Hindlimb muscle (tissue), 1 donor: ENCODE data around the gene CAPN12. TPM values are rescaled to one million over a fixed set of nuclear protein-coding genes. Genes with fewer than 3 reads are reported as not detected.
A peak's percentile ranks its signal among the peaks of the same experiment; 100 is the strongest.
"Not testable (repeated sequence)": the region's sequence is repeated elsewhere in the genome, so short reads cannot be mapped to it uniquely, and the experiment has no call there.

Experiments used
- DNase-seq: peaks from one replicate; pipeline ENCODE4 v3.0.0-alpha.2; 2013
- polyA plus RNA-seq: library from polyadenylated mRNA; unstranded; fragments of 120-200 nt; gene quantifications from one replicate; pipeline ENCODE4 v1.2.1, GENCODE V29; 2013; ENCODE audit not compliant: insufficient read length

CAPN12 gene
- polyA plus RNA-seq, 1 donor, result 3.4 TPM

DNA sequence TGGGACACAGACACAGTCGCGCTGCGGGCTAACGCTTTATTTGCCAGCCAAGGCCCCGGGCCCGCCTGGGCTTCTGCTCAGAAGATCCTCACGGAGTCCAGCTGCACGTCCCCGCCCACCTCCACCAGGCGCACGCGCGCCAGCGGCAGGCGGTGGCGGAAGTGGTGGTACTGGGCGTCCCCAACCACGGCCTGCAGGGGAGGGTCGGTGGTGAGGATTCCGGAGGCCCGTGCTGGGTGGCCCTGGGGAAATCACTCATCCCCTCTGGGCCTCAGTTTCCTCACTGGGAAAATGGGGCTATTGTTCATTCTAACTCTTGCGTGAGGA, 26.6 kb upstream of the CAPN12 start:
- DNase-seq, result not testable (repeated sequence)

GRCh38 chr19:38770228-38770948, 26.1 kb upstream of the CAPN12 start:
- DNase-seq, result not testable (repeated sequence)

GRCh38 chr19:38769635-38770211, 25.4 kb upstream of the CAPN12 start:
- DNase-seq, result peak; percentile 89

- DNase-seq, result no peak
Observed at GRCh38 chr19:38766276-38767047, 22.2 kb upstream of the CAPN12 start.

- no peak for DNase-seq
Observed at GRCh38 chr19:38765214-38765613, 20.9 kb upstream of the CAPN12 start.

DNA sequence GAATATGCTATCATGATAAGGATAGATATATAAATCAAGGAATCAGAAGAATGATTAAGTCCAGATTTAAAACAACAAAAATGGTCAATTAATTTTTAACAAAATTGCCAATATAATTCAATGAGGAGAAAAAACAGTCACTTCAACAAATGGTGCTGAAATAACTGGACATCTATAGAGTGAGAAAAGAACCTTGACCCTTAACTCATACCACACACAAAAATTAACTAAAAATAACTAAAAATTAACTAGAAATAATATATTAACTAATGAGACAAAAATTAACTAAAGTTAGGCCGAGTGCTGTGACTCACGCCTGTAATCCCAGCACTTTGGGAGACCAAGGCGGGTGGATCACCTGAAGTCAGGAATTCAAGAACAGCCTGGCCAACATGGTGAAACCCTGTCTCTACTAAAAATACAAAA, 19.5 kb upstream of the CAPN12 start:
- DNase-seq, result no peak

DNA sequence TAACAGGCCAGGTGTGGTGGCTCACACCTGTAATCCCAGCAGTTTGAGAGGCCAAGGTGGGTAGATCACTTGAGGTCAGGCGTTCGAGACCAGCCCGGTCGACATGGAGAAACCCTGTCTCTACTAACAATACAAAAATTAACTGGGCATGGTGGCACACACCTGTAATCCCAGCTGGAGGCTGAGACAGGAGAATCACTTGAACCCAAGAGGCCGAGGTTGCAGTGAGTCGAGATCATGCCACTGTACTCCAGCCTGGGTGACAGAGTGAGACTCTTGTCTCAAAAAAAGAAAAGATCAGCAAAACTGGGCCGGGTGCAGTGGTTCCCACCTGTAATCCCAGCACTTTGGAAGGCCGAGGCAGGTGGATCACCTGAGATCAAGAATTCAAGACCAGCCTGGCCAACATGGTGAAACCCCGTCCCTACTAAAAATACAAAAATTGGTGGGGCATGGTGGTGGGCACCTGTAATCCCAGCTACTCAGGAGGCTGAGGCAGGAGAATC, 17.7 kb upstream of the CAPN12 start:
- not testable (repeated sequence) for DNase-seq

GRCh38 chr19:38760805-38761517, 16.7 kb upstream of the CAPN12 start:
- not testable (repeated sequence) for DNase-seq

DNA sequence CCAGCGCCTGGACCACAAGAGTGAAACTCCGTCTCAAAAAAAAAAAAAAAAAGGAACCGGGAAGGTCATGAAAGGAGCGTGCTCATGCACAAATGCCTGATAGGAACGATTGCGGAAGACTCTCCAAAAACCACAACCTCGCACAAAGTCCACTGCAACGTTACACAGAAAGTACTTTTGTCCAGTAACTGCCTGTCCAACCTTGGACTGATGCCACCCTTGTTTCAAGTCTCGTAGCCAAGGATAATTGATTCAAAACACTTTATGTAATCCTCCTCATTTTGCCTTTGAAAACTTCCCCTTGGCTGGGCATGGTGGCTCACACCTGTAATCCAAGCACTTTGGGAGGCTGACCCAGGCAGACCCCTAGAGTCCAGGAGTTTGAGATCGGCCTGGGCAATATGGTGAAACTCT, 15.3 kb upstream of the CAPN12 start:
- no peak for DNase-seq

DNA sequence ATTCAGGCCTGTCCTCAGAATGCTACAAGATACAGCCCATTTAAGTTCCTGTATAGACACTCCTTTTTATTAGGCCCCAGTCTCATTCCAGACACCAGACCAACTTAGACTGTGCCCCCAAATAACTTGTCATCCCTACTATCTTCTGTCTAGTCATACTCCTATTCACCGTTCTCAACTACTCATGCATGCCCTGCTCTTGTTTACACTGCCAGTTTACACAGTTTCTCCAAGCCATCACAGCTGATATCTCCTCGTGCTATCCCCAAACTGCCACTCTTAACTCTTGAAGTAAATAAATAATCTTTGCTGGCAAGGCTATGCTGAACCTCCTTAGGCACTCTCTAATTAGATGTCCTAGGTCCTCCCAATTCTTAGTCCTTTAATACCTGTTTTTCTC, 9.9 kb upstream of the CAPN12 start:
- DNase-seq, result not testable (repeated sequence)

GRCh38 chr19:38753783-38754182, 9.5 kb upstream of the CAPN12 start:
- not testable (repeated sequence) for DNase-seq

DNA sequence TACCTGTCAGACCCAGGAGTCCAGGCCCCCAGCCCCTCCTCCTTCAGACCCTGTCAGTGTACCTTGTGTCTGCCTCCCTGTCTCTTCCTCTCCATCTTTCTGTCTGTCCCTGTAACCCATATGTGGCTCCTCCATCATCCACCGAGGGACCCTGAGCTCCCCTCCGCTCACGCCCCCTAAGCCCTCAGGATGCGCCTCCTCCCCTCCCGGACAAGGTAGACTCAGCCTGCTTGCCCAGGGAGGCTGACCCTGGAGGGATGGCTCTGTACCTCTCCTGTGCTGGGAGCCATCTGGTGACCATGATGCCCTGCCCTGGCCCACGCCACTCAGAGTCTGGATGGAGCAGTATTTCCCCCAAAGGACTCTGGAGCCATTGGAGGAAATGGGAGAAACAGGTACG, 1.0 kb upstream of the CAPN12 start:
- DNase-seq, result no peak

DNA sequence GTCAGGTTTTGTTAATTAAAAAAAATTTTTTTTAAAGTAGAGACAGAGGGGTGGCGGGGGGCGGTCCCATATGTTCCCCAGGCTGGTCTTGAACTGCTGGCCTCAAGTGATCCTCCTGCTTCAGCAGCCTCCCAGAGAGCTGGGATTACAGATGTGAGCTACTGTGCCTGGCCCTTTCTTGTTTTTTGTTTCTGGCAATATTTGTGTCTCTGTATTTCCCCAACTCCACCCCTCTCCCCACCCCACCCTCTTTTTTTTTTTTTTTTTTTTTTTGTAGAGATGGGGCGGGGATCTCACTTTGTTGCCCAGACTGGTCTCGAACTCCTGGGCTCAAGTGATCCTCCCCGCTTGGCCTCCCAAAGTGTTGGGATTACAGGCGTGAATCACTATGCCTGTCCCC, 600 bp upstream of the CAPN12 start:
- DNase-seq, result no peak

DNA sequence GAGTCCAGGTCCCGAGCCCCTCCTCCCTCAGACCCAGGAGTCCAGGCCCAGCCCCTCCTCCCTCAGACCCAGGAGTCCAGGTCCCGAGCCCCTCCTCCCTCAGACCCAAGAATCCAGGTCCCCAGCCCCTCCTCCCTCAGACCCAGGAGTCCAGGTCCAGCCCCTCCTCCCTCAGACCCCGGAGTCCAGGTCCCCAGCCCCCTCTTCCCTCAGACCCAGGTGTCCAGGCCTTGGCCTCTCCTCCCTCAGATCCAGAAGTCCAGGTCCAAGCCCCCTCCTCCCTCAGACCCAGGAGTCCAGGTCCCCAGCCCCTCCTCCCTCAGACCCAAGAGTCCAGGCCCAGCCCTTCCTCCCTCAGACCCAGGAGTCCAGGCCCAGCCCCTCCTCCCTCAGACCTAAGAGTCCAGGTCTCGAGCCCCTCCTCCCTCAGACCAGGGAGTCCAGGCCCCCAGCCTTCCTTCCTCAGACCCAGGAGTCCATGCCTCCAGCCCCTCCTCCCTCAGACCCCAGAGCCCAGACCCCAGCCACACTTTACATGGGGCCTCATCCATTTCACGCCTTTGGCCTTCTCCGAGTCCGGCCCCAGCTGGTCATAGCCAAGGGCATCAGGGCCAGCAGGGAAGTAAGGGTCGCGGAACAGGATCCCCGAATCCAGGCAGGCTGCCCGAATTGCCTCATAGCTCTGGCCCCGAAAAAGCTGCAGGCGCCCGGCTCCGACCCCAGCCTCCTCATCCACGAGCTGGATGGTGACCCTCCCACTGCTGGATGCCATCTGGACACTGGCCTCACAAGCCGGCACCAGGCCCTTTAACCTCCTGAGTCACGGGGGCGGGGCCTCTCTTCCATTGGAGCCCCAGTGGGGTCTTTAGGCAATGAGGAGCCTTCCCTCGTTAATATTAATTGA, 628 bp downstream of the CAPN12 start:
- DNase-seq, result no peak

- no peak for DNase-seq
Observed at GRCh38 chr19:38742906-38743305, 1.4 kb downstream of the CAPN12 start.

DNA sequence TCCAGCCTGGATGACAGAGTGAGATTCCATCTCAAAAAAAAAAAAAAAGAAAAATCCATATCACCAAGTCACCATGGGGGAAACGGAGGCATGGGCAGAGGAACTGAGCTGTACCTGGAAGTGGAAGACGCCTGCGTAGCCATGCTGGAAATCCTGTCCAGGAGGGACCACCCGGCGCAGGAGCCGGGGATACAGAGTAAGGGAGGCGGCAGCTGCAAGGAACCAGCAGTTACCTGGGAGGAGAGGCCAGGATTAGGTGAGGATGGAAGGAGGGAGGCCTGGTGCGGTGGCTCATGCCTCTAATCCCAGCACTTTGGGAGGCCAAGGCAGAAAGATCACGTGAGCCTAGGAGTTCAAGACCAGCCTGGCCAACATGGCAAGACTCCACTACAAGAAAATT, 2.0 kb downstream of the CAPN12 start:
- no peak for DNase-seq

- DNase-seq, result no peak
Observed at GRCh38 chr19:38741670-38742069, 2.6 kb downstream of the CAPN12 start.

- no peak for DNase-seq
Observed at GRCh38 chr19:38740932-38741331, 3.3 kb downstream of the CAPN12 start.

DNA sequence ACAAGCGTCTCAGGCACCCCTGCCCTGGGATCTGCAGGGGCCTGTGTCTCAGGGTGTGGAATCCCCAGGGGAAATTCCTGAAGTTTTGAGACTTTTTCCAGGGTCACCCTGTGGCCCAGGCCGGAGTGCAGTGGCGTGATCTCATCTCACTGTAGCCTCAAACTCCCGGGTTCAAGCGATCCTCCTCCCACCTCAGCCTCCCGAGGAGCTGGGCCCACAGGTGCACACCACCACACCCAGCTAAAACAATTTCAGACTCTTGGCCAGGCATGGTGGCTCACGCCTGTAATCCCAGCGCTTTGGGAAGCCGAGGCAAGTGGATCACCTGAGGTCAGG, 4.0 kb downstream of the CAPN12 start:
- DNase-seq, result no peak

DNA sequence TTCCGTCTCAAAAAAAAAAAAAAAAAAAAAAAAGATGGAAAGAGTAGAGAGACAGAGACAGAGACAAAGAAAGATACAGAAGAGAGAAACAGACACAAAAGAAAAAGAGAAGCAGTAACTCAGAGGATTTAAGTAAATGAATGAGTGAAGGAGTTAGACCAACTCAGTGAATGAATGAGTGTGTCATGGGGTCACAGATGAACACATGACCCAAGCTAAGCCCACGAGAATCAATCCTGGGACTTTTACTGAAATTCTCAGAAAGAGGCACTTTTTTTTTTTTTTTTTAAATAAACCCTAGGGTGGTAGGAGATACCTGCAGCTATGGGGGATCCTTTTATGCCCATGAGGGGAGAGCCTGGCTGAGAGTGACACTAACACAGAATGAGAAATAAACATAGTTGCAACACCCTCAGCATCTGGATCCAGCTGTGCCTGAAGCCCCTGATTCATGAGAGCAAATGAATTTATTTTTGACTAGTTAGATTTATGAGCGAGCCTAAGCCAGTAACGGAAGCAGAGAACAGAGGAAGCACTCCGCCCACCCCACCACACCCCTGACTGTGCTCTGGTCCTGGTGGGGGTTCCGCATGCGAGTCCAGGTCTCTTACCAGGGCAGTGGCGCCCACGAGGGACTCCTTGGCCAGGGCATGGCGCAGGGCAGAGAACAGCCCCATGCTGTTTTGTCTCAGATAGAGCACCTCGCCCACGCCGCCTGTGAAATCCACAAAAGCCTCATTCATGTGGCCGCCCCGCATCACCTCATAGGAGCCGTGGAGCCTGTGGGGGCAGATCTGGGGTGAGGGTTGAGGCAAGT, 4.6 kb downstream of the CAPN12 start:
- no peak for DNase-seq
